ENCODE data around the gene TRH. TPM values are rescaled to one million over a fixed set of nuclear protein-coding genes. Genes with fewer than 3 reads are reported as not detected.

TRH gene
- total RNA-seq, 2 donors from 2014 or later, result not detected

DNA sequence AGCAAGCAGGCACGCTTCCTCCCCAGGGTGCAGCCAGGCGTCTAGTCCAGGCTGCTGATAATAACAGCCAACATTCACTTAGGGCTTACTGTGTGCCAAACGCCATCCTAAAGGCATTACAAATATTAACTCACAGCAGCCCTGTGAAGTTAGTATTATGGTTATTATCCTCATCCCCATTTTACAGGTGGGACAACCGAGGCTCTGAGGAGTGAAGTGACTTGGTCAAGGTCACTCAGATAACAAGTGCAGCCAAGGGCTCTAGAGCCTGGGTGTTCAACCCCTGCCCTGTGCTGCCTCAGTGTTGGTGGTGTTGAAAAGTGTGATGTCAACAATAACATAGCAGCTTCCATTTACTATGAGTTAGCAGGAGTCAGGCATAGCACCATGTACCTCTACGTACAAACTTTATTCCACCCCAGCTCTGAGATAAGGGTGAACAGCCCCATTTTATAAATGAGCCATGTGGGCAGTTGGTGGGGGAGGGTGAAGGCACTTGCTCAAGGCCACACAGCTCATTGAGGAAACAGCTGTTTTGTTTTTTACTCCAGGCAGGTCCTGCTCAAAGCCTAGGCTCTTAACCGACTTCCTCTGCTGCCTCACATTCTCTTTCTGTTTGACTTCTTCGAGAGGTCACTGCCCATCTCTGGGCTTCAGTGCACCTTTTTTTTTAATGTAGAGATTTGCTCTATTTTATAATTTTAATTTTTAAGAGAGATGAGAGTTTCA, 24.0 kb upstream of the TRH start:
- no peaks in the 10 kb centered on the region for H3K36me3 Mint-ChIP-seq (ENCODE audit: insufficient read depth in 2 of 2)
- no peaks in the 10 kb centered on the region for H3K9me3 Mint-ChIP-seq
- DNase-seq (no peak), ATAC-seq (replicated peaks in 1 of 2) (no peak)
- H3K27me3 Mint-ChIP-seq (ENCODE audit: low read depth), result no peaks in the 10 kb centered on the region
- no peak overlapping the region for H3K27ac Mint-ChIP-seq
- H3K4me1 Mint-ChIP-seq (ENCODE audit: low read depth), result no peaks in the 10 kb centered on the region
- no peak overlapping the region for H3K4me3 Mint-ChIP-seq

DNA sequence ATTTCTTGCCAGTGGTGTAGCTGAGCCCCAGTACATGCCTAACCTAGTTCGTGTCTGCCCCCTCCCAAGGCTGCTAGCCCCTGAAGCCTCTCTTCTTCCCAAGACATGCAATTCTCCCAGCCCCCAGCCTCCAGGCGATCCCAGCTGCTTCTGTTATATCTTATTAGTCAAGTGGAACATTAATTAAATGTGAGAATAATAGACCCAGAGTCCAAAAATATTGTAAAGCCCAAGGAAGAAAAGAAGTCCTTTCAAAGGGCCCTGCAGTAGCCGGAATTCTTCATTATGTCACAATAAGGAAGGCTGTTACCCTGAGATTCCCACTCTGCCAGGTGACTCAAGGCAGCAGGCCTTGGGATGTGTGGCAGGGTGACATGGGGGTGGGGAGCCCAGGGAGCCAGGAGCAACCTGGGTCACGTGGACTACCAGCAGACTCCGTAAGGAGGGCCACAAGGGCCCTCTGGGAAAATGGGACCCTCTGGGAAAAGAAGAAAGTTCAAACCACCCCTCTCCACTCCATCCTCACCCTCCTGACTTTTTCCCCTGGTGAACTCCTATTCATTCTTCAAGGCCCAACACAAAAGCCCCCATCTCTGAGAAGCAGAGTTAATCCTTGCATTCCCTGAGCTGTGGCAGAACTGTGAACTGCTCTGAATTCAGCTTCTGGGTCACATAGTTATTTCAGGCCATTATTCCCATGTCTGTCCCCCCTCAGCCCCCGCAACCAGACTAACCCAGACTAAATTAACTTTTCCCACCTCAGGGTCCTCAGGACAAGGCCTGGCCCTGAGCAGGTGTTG, 21.8 kb upstream of the TRH start:
- H3K4me3 Mint-ChIP-seq, result no peak overlapping the region
- H3K36me3 Mint-ChIP-seq (ENCODE audit: insufficient read depth in 2 of 2), result no peaks in the 10 kb centered on the region
- H3K27me3 Mint-ChIP-seq (ENCODE audit: low read depth), result no peaks in the 10 kb centered on the region
- no peaks in the 10 kb centered on the region for H3K9me3 Mint-ChIP-seq
- ATAC-seq (replicated peaks in 1 of 2) (no peak), DNase-seq (no peak)
- no peaks in the 10 kb centered on the region for H3K4me1 Mint-ChIP-seq (ENCODE audit: low read depth)
- H3K27ac Mint-ChIP-seq, result no peak overlapping the region

DNA sequence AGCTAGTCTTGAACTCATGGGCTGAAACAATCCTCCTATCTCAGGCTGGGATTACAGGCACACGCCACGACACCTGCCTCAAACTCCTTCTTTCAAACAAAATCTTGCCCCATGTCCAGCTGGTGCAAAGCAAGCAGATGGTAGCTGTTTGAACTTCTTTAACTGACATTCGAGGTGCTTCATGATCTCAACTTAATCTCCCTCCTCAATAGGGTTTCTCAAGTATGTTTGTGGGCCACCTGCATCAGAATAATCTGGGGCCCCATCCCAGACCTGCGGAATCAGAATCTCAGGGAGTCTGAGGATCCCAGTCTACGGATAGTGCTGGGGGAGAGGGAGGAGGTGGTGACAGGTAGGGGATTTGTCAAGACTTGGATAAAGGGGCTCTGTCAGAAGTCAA, 20.9 kb upstream of the TRH start:
- Mint-ChIP-seq H3K9me3 (no peaks in the 10 kb centered on the region), H3K4me1 (ENCODE audit: low read depth) (no peaks in the 10 kb centered on the region), H3K4me3 (no peak overlapping the region), H3K36me3 (ENCODE audit: insufficient read depth in 2 of 2) (no peaks in the 10 kb centered on the region), H3K27ac (no peak overlapping the region), H3K27me3 (ENCODE audit: low read depth) (no peaks in the 10 kb centered on the region)
- DNase-seq, result no peak
- no peak for ATAC-seq (replicated peaks in 1 of 2)

DNA sequence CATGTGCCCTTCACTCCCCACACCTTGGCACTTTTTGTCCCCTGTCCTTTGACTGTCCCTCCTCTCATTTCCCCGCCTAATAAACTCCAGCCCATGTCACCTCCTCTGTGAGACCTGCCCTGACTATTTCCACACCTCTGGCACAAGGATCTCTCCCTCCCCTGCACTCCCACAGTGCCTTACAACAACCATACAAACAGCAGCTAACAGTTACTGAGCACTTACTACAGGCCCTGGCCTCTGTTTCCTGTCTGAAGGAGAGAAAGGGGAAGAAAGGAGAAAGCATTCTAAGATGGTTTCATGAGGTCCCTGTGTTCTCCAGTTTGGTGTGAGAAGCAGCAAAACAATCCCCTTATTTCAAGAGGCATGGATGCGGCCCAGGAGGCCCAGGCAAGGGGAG, 20.0 kb upstream of the TRH start:
- no peaks in the 10 kb centered on the region for H3K9me3 Mint-ChIP-seq
- no peak overlapping the region for H3K27ac Mint-ChIP-seq
- no peak overlapping the region for H3K4me3 Mint-ChIP-seq
- no peak for ATAC-seq (replicated peaks in 1 of 2)
- H3K4me1 Mint-ChIP-seq (ENCODE audit: low read depth), result no peaks in the 10 kb centered on the region
- DNase-seq, result no peak
- H3K27me3 Mint-ChIP-seq (ENCODE audit: low read depth), result no peaks in the 10 kb centered on the region
- H3K36me3 Mint-ChIP-seq (ENCODE audit: insufficient read depth in 2 of 2), result no peaks in the 10 kb centered on the region

DNA sequence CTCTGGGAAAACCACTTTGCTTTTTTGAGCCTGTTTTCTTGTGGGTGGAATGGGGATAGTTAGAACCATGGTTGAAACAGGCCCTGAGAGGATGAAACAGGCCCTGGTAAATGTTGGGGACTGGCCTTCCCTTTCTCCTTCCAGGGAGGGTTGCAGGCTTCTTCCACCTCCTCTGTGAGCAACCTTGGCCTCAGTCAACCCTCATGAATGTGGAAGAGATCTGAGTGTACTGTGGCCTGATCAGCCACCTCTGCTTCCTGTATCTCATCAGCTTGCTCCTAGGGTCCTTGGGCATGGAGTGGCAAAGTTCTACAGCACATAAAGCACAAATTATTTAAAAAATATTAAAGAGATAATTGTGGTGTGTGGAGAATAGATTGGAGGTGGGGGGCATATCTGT, 17.6 kb upstream of the TRH start:
- H3K9me3 Mint-ChIP-seq, result no peaks in the 10 kb centered on the region
- no peaks in the 10 kb centered on the region for H3K4me1 Mint-ChIP-seq (ENCODE audit: low read depth)
- ATAC-seq (replicated peaks in 1 of 2) (no peak), DNase-seq (no peak)
- no peak overlapping the region for H3K27ac Mint-ChIP-seq
- no peaks in the 10 kb centered on the region for H3K36me3 Mint-ChIP-seq (ENCODE audit: insufficient read depth in 2 of 2)
- H3K27me3 Mint-ChIP-seq (ENCODE audit: low read depth), result no peaks in the 10 kb centered on the region
- H3K4me3 Mint-ChIP-seq, result no peak overlapping the region

DNA sequence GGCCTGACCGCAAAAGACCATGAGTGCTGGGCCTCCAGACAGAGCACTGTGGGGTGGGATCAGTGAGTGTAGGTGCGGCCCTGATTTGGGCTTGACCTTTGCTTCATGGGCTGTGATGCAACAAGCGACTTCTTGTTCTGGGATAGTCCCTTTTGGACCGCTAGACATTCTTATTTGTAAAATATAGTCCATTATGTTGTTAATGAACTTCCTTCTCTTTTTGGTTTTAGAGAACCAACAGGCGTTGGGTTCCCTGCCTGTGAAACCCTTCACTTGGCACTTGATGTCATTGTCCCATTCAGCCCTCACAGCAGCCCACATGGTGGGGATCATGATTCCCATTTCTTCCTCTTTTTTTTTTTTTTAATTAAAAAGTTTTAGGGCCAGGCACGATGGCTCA, 15.8 kb upstream of the TRH start:
- H3K4me3 Mint-ChIP-seq, result no peak overlapping the region
- no peaks in the 10 kb centered on the region for H3K9me3 Mint-ChIP-seq
- DNase-seq (no peak), ATAC-seq (replicated peaks in 1 of 2) (no peak)
- H3K36me3 Mint-ChIP-seq (ENCODE audit: insufficient read depth in 2 of 2), result no peaks in the 10 kb centered on the region
- H3K27me3 Mint-ChIP-seq (ENCODE audit: low read depth), result no peaks in the 10 kb centered on the region
- H3K4me1 Mint-ChIP-seq (ENCODE audit: low read depth), result no peaks in the 10 kb centered on the region
- no peak overlapping the region for H3K27ac Mint-ChIP-seq

DNA sequence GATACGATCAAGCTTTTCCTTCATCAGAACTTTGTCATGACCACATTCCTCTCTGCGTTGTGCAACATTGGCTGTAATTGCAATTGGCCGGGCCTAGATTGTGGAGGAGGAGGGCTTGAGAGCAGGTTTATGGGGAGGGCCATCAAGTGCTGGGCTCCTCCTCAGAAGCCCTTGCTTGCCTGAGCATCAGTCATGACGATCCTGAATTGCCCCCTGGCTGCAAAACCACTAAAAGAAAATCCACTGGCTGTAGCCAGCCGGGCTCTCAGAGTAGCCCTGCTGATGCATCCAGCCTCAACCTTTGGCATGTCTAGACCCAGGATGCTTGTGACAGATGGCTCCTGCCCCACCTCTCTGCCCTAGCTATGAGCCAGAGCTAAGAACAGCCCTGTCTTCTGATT, 13.4 kb upstream of the TRH start:
- H3K27ac Mint-ChIP-seq, result no peak overlapping the region

DNA sequence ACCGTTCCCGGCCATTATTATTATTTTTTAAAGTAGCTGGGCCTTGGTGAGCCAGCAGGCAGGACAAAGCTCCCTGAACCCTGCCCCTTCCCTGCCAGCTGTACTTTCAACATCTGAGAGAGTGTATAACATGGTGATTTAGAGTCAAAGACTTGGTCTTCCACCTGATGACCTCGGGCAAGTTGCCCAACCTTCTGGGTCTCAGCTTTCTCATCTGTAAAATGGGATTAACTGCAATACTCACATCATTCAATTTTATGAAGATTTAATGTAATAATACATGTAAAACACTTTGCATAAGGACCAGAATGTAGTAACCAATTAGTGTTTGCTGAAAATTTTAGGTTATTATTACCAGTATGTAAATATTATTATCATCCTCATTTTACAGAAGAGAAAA, 11.9 kb upstream of the TRH start:
- Mint-ChIP-seq H3K4me3 (no peak overlapping the region), H3K4me1 (ENCODE audit: low read depth) (no peaks in the 10 kb centered on the region), H3K36me3 (ENCODE audit: insufficient read depth in 2 of 2) (no peaks in the 10 kb centered on the region)

More for the DNA sequence above, 13.4 kb upstream of the TRH start:
- H3K4me1 Mint-ChIP-seq (ENCODE audit: low read depth), result no peaks in the 10 kb centered on the region
- H3K4me3 Mint-ChIP-seq, result no peak overlapping the region
- H3K9me3 Mint-ChIP-seq, result no peaks in the 10 kb centered on the region
- DNase-seq (no peak), ATAC-seq (replicated peaks in 1 of 2) (no peak)
- H3K27me3 Mint-ChIP-seq (ENCODE audit: low read depth), result no peaks in the 10 kb centered on the region
- H3K36me3 Mint-ChIP-seq (ENCODE audit: insufficient read depth in 2 of 2), result no peaks in the 10 kb centered on the region

DNA sequence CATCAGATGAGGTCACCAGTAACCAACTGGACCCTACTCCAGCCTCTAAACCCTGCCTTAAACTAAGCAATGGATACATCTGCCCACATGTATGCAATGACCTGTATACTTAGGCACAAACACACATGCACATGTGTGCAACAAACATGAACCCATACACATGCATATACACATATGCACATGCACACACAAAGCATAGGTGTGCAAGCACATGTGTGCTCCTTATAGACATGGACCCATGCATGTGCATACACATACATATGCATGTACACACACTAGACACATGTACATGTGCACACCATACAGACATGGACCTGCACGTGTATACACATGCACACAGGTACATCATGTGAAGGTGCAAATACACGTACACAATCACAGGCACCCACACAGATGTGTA, 8.6 kb upstream of the TRH start:
- no peak for DNase-seq
- no peak for ATAC-seq (replicated peaks in 1 of 2)
- no peak overlapping the region for H3K4me3 Mint-ChIP-seq
- no peaks in the 10 kb centered on the region for H3K9me3 Mint-ChIP-seq
- H3K27ac Mint-ChIP-seq, result no peak overlapping the region
- H3K4me1 Mint-ChIP-seq (ENCODE audit: low read depth), result no peaks in the 10 kb centered on the region
- H3K27me3 Mint-ChIP-seq (ENCODE audit: low read depth), result no peaks in the 10 kb centered on the region
- no peaks in the 10 kb centered on the region for H3K36me3 Mint-ChIP-seq (ENCODE audit: insufficient read depth in 2 of 2)

More for the DNA sequence above, 11.9 kb upstream of the TRH start:
- Mint-ChIP-seq H3K27me3 (ENCODE audit: low read depth) (no peaks in the 10 kb centered on the region), H3K9me3 (no peaks in the 10 kb centered on the region), H3K27ac (no peak overlapping the region)
- no peak for DNase-seq
- ATAC-seq (replicated peaks in 1 of 2), result no peak

DNA sequence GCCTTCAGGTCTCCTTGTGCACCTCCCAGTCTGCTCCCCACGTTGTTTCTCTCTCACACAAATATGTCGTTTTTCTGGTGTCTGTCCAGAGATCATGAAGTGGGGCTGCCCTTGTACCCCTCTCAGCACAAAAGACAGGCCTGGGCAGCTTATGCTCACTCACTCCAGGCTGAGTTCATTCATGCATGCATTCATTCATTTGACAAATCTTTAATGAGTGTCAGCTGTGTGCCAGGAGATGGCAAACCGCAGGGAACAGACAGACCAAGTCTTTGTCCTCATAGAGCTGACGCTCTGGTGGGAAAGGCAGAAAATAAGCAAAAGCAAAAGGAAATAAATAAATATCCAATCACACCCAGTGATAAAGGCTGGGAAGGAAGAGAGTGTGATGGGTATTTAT, 7.6 kb upstream of the TRH start:
- DNase-seq (no peak), ATAC-seq (replicated peaks in 1 of 2) (no peak)
- no peak overlapping the region for H3K27ac Mint-ChIP-seq
- no peaks in the 10 kb centered on the region for H3K36me3 Mint-ChIP-seq (ENCODE audit: insufficient read depth in 2 of 2)
- no peaks in the 10 kb centered on the region for H3K9me3 Mint-ChIP-seq
- no peaks in the 10 kb centered on the region for H3K27me3 Mint-ChIP-seq (ENCODE audit: low read depth)
- H3K4me1 Mint-ChIP-seq (ENCODE audit: low read depth), result no peaks in the 10 kb centered on the region
- H3K4me3 Mint-ChIP-seq, result no peak overlapping the region

DNA sequence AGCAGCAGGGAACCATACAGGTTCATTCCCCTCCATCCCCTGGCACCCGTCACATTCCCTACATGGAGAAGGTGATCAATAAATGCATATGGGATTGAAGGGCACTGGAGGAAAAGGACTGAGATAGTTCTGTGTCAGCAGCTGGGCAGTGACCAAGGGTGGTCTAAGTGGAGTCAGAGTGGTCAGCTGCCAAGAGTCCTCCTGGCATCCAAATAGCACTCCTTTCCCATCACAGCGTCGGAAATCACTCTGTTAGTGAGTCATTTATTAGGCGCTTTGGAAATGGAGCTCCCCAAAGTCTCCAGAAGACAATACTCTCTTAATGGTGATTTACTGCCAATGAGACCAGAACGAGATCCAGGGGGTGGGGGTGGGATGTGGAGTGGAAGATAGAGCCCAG, 6.8 kb upstream of the TRH start:
- H3K27me3 Mint-ChIP-seq (ENCODE audit: low read depth), result peaks cover 8% of the 10 kb centered on the region
- no peaks in the 10 kb centered on the region for H3K4me1 Mint-ChIP-seq (ENCODE audit: low read depth)

DNA sequence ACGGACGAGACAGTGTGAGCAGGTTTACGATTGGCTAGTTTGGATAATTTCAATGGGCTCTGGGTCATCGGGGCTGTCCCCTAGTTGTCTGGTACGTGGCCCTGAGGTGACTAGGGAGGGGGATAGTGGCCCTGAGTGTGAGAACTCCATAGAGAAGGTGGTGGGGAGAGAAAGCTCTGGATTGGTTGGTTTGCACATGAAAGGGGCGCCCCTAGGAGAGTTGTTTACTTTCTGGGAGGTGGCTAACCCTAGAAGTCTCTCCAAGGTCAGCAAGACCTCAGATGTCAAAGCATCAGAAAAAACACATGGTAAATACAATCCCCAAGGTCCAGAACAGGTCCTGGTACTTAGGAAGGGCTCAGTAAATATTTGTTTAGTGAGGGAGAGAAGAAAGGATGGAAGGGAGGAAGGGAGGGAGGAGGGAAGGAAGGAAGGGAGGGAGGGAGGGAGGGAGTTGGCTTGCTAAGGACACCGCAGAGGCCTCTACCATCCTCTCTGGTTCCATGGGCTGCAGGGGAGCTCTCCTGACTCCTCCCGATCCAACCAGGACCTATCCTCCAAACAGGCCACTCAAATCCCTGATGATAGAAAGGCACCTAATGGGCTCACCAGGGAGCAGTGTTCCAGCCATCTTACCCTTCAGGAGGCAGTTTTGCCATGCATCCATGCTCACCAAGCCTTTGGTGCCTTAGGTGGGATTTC, 3.0 kb upstream of the TRH start:
- no peaks in the 10 kb centered on the region for H3K9me3 Mint-ChIP-seq
- peaks cover 7% of the 10 kb centered on the region for H3K4me1 Mint-ChIP-seq (ENCODE audit: low read depth)
- H3K27me3 Mint-ChIP-seq (ENCODE audit: low read depth), result peaks cover 39% of the 10 kb centered on the region

More for the DNA sequence above, 6.8 kb upstream of the TRH start:
- H3K9me3 Mint-ChIP-seq, result no peaks in the 10 kb centered on the region
- DNase-seq (no peak), ATAC-seq (replicated peaks in 1 of 2) (no peak)
- no peak overlapping the region for H3K4me3 Mint-ChIP-seq
- H3K27ac Mint-ChIP-seq, result no peak overlapping the region
- H3K36me3 Mint-ChIP-seq (ENCODE audit: insufficient read depth in 2 of 2), result no peaks in the 10 kb centered on the region

DNA sequence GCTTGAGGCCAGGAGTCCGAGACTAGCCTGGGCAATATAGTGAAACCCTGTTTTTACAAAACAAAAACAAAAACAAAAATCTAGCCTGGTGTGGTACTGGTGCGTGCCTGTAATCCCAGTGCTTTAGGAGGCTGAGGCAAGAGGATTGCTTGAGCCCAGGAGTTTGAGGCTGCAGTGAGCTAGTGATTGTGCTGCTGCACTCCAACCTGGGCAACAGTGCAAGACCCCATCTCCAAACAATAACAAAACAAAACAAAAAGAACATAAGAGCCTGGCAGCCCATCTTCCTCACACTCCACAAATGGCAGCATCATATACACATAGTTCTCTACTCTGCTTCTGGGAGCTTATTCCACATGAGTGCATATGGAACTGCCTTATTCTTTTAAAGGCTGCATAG, 2.2 kb upstream of the TRH start:
- no peaks in the 10 kb centered on the region for H3K36me3 Mint-ChIP-seq (ENCODE audit: insufficient read depth in 2 of 2)
- H3K27me3 Mint-ChIP-seq (ENCODE audit: low read depth), result peaks cover 43% of the 10 kb centered on the region
- H3K4me3 Mint-ChIP-seq, result no peak overlapping the region
- no peaks in the 10 kb centered on the region for H3K9me3 Mint-ChIP-seq
- no peak for DNase-seq
- H3K4me1 Mint-ChIP-seq (ENCODE audit: low read depth), result peaks cover 7% of the 10 kb centered on the region
- no peak overlapping the region for H3K27ac Mint-ChIP-seq
- ATAC-seq (replicated peaks in 1 of 2), result no peak

More for the DNA sequence above, 3.0 kb upstream of the TRH start:
- Mint-ChIP-seq H3K27ac (no peak overlapping the region), H3K4me3 (no peak overlapping the region), H3K36me3 (ENCODE audit: insufficient read depth in 2 of 2) (no peaks in the 10 kb centered on the region)
- DNase-seq, result no peak
- ATAC-seq (replicated peaks in 1 of 2), result no peak
